G401 (cell line): Measurements from ENCODE around the gene CPA1. TPM values are rescaled to one million over a fixed set of nuclear protein-coding genes. Genes with fewer than 3 reads are reported as not detected.

ENCODE experiments used
- DNase-seq: peaks from one replicate; pipeline ENCODE4 v3.0.0-alpha.2; 2015; ENCODE audit warnings: low spot score
- in situ Hi-C: cut with HindIII; loops from 2 replicates; pipeline ENCODE4 v1.10.0; 2016; ENCODE audit warnings: low sequenced_read_pairs, mixed read lengths
- total RNA-seq: library from RNA; depleted of rRNA; stranded (reverse); fragments of >200 nt; shearing (Covaris generic); gene quantifications from 2 replicates; pipeline ENCODE4 v1.2.3, GENCODE V29; 2014; rRNA removed

CPA1 gene
- not detected in 2 replicates for total RNA-seq

DNA sequence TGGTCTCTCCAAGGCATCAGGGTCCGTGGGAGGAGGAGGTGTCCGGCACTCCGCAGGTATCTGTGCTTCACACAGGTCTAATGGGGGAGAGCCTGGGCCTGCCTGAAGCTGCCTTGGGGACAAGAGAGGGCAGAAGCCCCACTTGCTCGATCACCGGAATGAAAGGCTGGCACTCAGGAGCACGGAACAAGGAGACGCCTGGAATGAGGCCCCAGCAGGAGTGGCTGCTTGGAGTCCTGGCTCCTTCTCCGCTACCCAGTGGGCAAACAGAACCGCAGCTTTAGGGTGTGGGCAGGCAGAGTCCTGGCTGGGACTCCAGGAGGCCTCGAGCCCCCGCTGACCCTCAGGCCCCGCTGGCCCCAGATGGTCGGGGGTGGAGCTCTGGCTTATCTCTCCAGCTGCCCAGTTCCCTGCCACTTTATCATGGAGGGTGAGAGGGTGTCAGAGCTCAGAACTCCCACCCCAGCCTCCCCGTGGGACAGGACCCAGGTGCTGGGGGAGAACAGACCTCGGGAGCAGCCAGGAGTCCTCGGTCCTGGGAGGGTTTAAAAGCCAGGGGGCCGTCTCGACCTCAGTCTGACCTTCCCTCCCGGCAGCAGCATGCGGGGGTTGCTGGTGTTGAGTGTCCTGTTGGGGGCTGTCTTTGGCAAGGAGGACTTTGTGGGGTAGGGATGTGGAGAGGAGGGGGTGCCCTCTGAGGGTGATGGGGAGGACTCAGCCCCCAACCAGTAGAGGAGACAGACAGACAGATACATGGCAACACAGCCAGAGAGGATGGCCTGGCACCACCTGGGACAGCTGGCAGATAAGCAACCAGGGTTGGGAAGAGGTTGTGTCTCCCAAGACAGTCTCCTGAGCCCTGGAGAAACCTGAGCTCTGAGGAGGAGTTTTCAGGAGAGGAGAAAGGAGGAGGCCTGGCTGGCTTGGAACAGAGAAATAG lies at the start of gene CPA1:
TSS of gene CPA1 (plus strand) at position 574 of the 940 bp plus-strand sequence. CDS start at position 601, 27 bp downstream.
- in situ Hi-C loops, result no loop called here
- no peak for DNase-seq

DNA sequence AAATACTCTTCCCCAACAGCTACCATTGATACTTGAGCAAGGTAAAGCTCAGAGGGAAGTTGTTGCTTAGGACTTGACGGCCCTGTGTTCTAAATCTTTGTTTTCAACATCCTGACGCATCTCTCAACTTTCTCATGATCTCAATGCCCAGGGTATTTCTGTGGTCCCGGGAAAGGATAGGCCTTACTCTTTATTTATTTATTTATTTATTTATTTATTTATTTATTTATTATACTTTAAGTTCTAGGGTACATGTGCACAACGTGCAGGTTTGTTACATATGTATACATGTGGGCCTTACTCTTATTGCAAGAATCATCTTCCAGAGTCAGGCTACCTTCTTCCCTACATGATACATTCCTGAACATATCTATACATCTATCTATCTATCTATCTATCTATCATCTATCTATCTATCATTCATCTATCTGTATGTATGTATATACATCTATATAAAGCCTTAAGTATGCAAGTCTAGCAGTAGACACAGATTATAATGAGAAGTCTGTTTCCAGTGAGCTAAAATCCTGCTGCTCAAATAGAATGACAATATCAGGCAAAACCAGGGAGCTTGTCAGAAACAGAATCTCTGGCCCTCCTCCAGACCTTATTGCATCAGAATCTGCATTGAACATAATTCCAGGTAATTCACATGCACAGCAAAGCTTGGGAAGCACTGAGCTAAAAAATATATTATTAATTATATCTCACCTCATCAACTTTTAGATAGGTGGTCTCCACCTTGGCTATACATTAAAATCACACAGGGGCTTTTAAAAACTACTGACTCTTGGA lies 47.8 kb upstream of the CPA1 start:
- in situ Hi-C loops, result no loop called here
- no peak for DNase-seq

GRCh38 chr7:130333832-130334231 lies 46.5 kb upstream of the CPA1 start:
- in situ Hi-C loops, result no loop called here

DNA sequence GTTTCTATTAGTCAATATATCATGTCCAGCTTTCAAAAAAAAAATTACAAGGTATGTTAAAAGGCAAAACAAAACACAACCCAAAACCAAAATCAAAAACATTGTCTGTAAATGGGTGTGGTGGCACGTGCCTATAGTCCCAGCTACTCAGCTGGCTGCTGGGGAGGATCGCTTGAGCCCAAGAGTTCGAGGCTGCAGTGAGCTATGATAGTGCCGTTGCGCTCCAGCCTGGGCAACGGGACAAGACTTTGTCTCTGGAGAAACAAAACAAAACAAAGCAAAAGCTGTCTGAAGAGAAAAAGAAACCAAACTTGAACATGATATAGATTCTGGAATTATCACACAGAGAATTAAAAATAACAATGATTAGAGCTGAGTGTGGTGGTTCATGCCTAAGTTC lies 46.0 kb upstream of the CPA1 start:
- in situ Hi-C loops, result no loop called here
- no peak for DNase-seq

More at GRCh38 chr7:130333832-130334231, 46.5 kb upstream of the CPA1 start:
- no peak for DNase-seq

GRCh38 chr7:130337410-130337971 lies 42.8 kb upstream of the CPA1 start:
- no peak for DNase-seq
- in situ Hi-C loops, result no loop called here

- DNase-seq, result no peak
- in situ Hi-C loops, result no loop called here
Observed at GRCh38 chr7:130338233-130338632, 42.1 kb upstream of the CPA1 start.

GRCh38 chr7:130341882-130342281 lies 38.4 kb upstream of the CPA1 start:
- in situ Hi-C loops, result no loop called here
- no peak for DNase-seq

GRCh38 chr7:130342701-130343380 lies 37.5 kb upstream of the CPA1 start:
- DNase-seq, result no peak
- in situ Hi-C loops, result no loop called here

GRCh38 chr7:130344271-130344866 lies 35.9 kb upstream of the CPA1 start, which contains the start of gene CPA5:
Gene CPA5 (plus strand): TSS chr7:130344816. CDS start chr7:130346486, 1,670 bp downstream.
- in situ Hi-C loops, result no loop called here
- no peak for DNase-seq

DNA sequence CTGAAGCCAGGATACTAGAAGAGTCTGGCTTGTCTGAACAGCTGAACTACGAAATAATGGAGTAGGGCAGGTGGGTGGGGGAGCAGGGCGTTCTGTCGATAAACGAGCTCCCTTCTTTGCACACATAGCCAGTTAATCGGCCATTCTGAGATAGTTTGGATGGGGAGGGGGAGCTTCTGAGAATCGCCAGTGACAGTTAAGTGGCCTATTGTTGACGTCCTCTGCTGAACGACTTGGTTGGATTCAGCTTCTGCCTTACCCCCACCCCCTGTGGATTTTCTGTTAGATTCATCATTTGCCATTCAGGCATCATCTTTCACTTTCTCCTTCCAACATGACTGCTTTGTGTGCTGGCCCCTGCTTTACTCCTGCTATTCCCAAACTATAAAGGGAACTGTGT lies 35.2 kb upstream of the CPA1 start:
- no peak for DNase-seq
- in situ Hi-C loops, result no loop called here

DNA sequence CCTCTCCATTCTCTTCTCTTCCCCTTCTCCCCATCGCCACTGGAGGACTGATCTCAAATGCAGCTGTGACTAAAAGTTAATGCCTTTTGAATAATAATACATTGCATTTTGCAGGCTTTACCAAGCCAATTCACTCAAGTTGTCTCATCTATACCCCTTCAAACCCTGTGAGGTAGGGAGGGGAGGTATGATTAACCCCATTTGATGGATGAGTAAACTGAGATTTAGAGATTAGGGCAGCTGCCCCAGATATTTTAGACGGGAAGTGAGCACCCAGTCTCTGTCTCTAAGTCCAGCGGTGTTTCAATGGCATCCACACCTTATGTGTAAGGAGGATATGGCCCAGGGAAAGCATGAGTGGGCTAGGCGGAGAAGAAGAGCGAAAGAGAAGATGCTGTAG lies 34.6 kb upstream of the CPA1 start:
- no peak for DNase-seq
- in situ Hi-C loops, result no loop called here

- in situ Hi-C loops, result no loop called here
- no peak for DNase-seq
Observed at GRCh38 chr7:130346177-130346905, 34.0 kb upstream of the CPA1 start.

GRCh38 chr7:130346941-130347340 lies 33.4 kb upstream of the CPA1 start:
- in situ Hi-C loops, result no loop called here
- no peak for DNase-seq

DNA sequence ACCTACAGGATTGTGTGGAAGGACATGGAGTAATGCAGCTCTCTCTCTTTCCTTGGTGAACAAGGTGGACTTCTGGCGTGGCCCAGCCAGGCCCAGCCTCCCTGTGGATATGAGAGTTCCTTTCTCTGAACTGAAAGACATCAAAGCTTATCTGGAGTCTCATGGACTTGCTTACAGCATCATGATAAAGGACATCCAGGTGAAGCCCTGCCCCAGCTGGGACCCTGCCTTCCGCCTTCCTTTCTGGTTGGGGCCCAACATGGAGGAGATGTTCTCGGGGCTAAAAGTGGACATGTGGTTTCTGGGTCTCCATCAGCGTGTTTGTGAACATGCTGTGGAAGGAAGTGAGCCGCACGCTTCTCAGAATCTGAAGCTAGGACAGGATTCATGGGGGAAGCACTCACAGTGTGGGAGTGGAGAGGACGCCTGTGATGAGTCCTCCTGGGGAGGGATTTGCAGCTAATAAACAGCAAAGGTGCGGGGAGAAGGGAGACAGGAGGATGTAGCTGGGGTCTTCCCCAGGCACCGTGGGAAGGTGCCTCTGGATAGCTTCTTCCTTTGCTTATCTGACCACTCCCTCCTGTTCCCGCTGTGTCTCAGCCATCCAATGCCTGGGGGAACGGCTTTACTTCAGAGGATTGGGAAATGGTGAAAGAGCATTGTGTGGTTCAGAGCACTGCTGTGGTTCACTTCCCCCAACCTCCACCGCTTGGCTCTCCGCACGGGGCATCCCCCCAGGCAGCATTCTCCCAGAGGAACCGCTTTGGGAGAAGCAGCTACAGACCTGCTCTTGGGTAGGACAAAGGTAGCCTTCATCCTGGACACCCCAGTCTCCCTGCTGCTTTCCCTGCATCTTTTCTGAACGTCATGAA lies 30.1 kb upstream of the CPA1 start:
- in situ Hi-C loops, result no loop called here
- DNase-seq, result no peak

- in situ Hi-C loops, result no loop called here
- no peak for DNase-seq
Observed at GRCh38 chr7:130350945-130351790, 29.1 kb upstream of the CPA1 start.

DNA sequence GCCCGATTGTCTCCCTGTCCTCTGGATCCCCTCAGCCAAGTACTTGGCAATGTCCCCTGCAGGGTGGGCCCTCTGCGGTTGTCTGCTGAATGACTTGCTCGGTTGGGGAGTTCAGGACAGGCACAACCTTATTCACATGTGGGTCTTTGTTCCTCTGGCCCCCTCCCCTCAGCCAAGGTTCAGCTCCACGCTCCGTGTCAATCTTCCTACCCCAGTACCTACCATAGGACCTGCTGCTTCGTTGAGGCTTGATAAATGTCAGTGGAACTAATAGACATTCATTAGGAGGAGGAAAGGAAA lies 28.6 kb upstream of the CPA1 start:
- in situ Hi-C loops, result no loop called here
- no peak for DNase-seq
